ENCODE results near the gene DHRS3.
"Not testable (repeated sequence)": the region's sequence is repeated elsewhere in the genome, so short reads cannot be mapped to it uniquely, and the experiment has no call there.

Gene DHRS3

DNA sequence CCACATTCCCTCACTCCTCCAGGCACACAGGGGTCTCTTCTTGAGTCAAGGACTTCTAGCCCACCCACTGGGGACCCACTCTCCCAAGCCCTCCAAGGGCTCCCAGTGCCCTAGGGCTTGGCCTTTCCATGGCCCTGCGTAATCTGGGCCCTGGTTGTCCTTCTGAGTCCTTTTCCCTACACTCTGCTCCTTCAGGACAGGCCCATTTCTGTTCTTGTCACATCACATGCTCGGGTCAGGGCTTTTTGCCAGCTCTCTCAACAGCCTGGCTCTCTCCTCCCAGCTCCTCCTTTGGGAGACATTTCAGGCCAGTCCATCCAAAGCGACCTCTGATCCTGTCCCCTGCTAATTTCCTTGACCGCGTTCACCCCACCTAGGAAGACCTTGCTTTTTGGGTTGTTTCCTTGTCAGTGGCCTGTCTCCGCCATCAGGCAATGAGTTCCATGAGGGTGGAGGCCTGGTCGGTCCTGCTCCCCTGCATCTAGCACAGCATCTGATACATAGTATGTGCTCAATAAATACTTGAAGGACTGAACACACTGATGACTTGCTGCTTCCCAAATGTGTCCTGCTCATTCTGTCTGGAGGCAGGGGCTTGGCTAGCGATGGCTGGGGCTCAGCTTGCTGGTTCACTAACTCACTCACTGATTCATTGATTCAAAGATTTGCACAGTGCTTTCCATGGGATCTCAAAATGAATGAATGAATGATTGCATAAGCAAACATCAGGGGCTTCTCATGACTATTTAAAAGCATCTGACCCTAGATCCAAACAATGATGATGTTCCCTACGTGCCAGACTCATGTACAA, 44.8 kb downstream of the DHRS3 start:
- DNase-seq, result no peak

DNA sequence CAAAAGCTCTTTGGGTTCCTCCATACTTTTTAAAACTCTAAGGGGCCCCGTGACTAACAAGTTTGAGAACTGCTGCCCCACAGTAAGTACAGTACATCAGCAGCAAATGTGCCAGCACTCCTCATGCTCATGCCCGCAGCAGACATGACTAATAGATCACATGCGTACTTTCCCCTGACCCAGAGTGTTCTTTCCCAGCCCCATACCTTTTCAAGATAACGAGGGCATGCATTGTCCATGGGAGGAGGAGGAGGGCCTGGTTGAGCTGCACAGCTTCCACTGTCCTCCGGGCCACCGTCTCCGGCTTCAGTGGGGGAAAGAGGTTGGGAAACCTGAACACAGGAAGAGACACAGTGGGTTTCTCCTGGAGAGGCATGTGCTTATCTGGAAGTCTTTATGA, 45.5 kb downstream of the DHRS3 start:
- DNase-seq, result no peak

DNA sequence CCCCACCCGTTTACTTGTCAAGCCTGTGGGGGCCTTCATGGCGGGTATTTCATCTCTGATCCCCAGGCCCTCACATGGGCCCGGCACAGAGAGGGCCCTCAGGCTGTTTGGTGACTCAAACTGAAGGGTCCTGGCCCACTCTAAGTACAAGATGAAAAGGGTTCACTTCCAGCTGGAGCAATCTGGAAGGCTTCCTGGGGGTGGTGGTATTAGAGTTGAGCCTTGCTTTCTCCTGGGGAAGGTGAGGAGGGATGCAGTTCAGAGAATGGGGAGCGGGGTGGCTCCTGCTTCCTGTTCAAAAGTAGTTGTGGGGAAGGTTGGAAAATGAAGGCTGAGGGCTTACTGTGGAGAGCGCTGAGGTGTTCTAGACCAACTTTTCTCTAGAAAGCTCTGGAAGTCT, 47.7 kb downstream of the DHRS3 start:
- DNase-seq, result no peak

DNA sequence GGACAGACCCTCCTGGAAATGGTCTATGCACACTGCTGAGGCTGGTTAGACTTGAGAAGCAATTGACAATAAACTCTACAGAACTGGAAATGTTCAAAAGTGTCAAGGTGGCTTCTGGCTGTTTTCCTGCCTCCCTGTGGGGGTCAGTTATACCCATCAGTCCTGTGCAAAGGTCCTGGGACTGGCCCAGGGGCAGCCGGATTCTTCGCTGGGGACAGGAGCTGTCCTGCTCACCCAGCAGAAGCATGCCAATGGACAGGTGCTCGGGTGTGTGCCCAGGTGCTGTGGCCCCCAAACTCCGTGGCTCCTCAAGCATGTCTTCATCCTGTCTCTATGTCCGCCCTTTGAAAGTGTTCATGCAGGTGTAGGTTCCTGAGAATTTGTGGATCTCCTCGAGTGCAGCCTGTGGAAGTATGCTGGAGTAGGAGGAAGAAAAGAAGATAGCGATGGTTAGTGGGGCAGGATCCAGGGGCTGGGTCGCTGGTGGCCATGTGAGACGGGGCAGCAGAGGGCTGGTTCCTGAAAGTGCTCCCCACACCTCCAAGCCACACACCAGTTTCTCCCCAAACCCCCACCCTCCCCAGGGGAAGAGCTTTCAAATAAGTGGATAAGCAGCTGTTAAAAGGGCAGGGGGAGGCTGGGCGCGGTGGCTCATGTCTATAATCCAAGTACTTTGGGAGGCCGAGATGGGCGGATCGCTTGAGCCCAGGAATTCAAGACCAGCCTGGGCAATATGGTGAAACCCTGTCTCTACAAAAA, 49.8 kb downstream of the DHRS3 start:
- no peak for DNase-seq

DNA sequence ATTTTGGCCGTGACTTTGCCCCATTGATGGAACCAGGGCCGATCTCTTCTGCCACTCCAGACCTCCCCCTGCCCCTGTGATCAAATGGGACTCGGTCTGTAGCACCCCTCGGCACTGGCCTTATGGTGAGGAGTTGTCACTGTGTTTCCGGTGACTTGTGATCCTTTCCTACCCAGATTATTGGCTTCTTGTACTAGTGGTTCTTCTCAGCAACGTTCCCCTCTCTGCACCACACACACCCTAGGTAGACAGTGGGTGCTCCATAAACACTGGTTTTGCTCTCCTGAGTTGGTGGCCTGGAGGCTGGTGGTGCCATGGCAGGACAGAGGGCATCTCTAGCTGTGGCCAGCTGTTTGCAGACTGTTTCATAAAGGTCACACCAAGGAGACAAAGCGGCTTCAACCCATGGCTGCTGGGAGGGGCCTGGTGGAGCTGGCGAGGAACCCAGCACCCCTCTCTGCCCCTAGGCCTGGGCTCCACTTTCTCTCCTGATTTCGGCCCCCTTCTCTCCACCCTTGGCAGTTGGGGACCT, 50.7 kb downstream of the DHRS3 start:
- DNase-seq, result no peak

DNA sequence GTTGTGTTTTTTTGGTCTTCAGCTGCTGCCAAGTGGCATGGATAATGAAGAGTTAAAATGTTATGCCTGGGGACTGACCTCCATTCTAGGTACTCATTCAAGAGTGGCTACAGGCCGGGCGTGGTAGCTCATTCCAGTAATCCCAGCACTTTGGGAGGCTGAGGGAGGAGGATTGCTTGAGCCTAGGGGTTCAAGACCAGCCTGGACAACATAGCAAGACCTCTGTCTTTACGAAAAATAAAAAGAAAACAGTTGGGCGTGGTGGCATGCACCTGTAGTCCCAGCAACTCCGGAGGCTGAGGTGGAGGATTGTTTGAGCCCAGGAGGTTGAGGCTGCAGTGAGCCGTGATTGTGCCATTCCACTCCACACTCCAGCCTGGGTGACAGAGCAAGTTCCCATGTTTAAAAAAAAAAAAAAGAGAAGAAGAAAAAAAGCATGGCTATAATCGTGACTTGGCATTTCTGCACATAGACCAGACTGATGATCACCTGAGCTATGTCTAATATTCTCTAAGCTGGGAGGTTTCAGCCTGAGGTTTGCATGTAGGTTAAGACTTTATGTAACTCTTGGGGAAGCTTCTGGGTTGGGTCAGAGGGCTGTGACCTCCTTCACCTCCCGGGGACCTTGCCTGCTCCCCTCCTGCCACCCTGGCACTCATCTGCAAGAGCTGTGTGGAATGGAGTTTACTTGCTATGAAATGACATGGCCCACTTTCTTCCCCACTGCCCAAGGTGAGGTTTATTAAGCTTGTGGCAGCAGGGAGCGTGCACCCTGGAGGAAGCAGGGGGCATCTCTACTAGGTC, 51.3 kb downstream of the DHRS3 start:
- no peak for DNase-seq

DNA sequence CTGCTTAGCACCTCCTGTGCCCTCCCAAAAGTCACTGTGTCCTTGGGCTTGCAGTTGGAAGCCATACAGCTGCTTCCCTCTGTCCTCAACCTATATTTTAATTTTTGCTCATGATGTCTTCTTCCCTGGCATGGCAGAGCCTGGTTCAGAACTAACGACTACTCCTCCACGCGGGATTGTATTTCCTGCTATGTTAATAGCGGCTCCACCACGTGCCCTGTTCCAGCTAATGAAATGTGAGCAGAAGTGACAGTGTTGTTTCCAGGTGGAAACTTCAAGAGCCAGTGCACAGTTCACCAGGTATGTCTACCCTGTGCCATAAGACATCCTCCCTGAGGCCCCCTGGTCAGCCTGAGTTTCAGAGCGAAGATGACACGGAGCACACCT, 52.1 kb downstream of the DHRS3 start:
- DNase-seq, result no peak

DNA sequence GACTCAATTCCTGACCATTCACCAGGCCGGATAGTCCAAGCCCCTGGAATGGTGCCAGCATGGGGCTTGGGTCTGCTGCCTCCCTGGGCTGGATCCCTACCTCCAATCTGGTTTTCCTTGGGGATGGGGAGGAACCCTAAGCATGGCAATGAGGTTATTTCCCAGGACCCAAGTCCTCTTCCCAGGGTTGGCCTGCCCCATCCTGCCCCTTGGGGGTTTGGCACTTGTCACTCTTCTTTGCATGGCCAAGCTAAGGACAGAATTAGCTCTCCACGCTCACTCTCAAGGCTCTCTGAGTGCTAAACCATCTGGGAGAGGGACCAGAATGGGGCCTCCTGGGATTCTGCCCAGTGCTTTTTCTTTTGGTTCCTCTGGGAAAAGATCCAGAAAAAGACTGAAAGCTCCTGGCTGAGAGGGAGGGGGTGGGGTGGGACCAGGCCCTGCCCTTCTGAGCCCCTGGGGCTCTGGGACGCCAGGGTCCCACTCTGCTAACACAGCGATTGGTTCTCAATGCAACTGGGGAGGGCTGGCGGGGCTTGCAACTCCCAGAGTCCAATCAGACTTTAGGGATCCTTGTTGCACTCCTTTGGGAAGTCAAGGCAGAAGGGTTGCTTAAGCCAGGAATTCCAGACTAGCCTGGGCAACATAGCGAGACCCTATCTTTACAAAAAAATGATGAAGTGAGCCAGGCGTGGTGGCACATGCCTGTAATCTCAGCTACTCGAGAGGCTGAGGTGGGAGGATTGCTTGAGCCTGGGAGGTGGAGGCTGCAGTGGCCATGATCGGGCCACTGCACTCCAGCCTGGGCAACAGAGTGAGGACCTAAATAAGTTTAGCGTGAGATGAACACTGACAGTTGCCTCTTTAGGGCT, 52.7 kb downstream of the DHRS3 start:
- no peak for DNase-seq

DNA sequence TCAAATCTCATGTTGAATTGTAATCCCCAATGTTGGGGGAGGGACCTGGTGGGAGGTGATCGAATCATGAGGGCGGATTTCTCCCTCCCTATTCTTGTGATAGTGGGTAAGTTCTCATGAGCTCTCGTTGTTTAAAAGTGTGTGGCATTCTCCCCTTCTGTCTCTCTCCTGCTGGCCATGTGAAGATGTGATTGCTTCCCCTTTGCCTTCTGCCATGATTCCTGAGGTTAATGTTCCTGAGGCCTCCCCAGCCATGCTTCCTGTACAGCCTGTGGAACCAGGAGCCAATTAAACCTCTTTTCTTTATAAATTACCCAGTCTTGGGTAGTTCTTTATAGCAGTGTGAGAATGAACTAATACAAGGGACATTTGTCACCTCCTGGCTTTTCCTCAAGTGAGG, 53.8 kb downstream of the DHRS3 start:
- not testable (repeated sequence) for DNase-seq

DNA sequence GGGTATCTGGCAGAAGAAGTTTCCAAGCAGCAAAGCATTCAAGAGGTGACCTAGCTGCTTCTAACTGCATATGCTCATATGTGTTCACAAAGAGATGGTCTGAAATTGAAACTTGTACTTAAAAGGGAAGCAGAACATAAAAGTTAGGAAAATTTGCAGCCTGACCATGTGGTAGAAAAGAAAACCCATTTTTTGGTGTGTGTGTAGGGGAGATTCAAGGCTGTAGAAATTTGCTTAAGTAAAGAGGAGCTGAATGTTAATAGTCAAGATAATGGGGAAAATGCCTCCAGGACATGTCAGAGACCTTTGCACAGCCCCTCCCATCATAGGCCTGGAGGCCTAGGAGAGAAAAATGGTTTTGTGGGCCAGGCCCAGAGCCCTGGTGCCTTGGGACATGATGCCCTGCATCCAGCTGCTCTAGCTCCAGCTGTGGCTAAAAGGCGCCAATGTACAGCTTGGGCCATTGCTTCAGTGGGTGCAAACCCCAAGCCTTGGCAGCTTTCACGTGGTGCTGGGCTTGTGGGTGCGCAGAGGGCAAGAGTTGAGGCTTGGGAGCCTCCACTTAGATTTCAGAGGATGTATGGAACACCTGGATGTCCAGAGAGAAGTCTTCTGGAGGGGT, 54.9 kb downstream of the DHRS3 start:
- DNase-seq, result no peak

DNA sequence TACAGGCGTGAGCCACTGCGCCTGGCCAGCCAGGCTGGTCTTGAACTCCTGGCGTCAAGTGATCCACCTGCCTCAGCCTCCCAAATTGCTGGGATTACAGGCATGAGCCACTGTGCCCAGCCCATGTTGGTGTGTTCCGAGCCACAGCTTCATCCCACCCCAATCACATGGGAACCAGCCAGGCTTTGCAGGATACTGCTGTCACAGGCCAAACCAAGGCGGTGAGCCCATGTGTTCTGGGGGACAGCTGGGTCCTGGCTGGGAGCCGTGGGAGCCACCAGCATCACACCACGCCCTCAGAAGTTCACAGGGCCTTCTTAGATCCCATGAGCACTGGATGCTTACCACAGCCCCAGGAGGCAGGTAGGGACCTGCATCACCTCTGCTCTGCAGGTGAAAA, 56.9 kb downstream of the DHRS3 start:
- DNase-seq, result no peak

DNA sequence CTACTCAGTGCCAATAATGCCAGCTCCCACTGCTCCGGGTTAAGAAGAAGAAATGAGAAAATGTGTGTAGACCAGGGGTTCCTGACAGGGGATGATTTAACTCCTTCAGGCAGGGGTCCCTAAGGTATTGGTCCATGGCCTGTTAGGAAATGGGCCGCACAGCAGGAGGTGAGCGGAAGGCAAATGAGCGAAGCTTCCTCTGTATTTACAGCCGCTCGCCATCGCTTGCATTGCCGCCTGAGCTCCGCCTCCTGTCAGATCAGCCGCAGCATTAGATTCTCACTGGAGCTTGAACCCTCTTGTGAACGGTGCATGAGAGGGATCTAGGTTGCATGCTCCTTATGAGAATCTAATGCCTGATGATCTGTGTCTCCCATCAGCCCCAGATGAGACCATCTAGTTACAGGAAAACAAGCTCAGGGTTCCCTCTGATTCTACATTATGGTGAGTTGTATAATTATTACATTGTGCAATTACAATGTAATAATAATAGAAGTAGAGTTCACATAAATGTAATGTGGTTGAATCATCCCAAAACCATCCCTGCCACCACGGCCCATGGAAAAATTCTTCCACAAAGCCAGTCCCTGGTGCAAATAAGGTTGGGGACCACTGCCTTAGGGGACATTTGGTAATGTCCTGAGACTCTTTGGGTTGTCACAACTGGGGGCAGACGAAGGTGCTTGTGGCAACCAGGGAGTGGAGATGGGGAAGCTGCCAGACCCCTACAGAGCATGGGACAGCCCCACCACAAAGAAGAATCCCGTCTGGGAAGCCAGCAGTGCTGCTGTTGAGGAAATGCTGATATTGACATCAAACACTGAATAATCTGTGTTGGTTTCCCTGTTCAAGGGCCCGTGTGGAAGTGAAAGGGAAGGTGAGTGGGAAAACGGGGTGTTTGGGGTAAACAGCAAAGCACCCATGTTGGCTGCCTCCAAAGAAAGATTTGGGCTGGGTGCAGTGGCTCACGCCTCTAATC, 60.8 kb downstream of the DHRS3 start:
- no peak for DNase-seq

DNA sequence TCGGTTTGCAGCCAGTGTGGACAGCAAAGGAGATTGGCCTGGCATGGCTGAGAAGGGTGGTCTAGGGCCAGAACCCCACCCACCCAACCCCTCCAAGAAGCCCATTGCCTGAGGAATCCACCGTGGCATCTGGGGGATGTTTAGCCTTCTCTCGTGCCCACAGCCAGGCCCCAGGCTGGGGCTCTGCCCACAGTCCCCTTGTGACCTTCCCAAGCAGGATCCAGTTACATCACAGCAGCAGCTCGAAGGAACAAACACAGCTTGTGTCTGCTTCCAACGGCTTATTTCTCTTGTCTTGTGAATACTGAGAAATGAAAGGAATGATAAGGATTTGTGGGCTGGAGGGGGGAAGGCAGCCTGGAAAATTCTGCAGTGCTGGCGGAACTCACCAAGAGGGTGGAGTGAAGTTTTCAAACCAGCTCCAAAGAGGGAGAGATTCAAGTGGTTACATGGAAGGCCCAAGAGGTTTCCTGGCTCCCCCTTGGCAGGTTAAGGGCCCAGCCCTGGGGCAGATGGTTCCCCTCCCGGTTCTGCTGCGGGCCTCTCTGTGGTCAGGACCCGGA, 61.6 kb downstream of the DHRS3 start:
- DNase-seq, result no peak

DNA sequence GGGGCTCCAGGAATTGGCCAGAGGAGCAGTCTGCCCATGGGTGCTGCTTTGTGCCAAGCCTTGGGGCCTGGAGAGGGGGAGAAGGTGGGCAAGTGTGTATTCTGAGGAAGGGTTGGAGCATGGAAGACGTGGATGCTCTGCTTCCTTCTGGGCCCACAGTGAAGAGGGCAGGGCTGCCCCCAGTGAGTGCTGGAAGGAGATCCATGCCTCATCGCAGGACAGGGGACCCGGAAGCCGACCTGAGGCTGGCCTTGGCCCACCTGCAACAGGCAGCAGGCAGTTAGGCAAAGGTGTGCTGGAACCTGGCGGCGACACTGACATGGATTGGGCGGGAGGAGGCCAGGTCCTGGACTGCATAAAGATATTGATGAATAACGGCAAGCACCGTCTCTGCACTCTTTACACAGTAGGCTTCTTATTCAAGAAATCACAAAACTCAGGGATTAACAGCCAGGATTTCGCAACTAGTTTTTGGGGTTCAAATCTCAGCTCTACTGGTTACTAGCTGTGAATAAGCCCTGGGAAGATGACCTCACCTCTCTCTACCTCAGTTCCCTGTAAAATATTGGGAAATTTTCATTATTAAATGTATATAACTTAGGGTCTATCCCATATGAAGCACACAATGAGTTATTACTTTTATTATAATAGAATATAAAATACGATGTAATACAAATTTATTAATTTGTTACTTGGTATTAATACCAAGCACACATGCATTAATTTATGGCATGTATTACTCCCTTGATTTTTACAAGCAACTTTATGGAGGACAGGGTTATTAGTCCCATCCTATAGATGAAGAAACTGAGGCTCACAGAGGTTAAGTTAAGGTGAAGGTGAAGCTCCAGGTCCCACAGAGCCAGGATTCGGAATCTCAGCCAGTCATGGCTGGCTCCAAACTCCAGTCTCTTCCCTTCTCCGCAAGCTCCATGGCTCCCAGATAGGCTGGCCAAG, 62.3 kb downstream of the DHRS3 start:
- DNase-seq, result no peak

DNA sequence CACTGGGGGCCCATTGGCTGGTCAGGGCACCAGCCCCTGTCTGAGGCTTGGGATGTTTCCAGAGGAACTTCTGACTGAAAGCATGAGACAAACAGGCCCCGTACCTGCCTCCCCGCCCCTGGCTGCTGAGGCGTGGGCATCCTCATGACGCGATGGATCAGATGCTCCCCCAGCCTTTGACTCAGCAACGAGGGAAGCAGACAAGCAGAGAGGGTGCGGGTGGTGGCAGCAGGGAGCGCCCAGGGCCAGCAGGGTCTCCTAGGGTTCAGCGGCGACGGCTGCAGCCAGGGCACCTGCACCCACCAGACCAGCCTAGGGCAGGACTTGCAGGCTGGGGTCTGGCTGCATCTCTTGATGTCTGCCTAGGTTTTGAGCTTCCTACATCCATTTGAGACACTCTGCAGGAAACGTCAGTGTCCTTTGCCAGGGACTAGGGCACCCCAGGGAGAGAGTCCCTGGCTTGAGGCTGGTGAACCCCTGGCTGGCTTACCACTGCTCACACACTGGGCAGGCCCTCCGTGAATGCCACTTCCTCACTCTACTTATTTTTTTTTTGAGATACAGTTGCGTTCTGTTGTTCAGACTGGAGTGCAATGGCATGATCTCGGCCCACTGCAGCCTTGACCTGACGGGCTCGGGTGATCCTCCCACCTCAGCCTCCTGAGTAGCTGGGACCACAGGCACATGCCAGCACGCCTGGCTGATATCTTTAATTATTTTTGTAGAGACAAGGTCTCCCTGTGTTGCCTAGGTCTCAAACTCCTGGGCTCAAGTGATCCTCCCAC, 63.3 kb downstream of the DHRS3 start:
- DNase-seq, result no peak

DNA sequence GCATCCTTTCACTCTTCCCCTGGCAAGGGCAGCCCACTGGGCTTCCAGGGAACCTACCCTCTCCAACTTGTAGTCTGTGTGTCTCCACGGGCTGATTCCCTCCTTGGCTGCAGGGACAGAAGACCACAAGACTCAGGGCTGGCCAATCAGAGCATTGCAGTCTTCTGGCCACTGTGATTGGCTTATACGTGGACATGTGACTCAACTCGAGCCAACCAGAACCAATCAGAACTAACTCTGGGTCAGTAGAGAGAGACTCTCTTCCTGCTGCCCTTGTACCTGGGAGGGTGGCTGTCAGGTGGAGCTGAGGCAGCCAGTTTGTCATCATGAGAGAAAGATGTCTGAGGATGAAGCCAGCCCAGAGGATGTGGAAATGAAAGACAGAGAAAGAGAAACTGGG, 64.0 kb downstream of the DHRS3 start:
- no peak for DNase-seq

DNA sequence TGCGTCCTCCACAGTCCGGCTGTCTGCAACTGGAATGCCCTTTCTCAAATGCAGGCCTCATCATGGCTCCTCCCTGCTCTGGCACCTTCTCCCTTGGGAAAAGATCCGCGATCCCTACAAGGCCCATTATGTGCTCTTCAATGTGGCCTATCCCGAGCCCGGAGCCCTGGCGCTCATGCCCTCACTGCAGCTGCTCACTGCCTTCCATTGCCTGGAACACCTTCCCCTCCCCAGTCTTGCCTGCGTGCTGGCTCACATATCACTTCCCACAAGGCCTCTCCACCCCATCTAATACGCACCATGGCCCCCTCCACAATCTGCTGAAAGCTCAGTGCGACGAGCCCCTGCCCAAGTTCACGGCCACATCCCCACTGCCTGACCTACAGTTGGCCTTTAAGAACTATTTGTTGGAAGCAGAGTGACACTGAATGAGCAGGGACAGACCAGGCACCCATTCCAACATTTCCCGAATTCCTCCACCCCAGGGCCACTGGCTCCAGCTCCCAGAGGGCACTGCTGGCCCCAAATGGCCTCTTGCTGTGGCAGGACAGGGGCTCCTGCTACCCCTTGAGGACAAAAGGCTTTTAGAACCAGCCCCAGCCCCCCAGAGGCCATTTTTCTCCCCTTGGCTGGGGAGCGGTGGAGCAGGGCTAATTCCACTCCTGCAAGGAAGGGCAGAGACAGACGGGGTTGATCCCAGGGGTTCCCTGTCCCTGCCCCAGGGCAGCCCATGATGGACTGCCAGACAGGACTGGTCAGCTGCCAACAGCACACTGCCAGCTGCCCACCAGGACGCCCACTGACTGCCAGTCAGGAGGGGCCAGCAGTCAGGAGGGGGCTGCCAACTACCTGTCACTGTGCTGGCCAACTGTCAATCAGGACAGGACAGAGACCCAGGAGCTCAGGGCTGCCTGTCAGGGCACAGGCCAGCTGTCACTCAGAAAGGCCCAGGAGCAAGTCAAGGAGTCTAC, 64.8 kb downstream of the DHRS3 start:
- no peak for DNase-seq
